ENCODE data around the gene USE1. TPM values are rescaled to one million over a fixed set of nuclear protein-coding genes. Genes with fewer than 3 reads are reported as not detected.

Gene USE1
- total and polyA plus RNA-seq, 9 of the 15 experiments (the other 6 are each of a cell fraction or from before 2014, with no cell fraction given): 17.3 to 52.4 (median 34.0) TPM

GRCh38 chr19:17215127-17215971, at the start of gene USE1 (continued):
- TF ChIP-seq ZNF592 (IDR thresholded peaks at IDR 0.05): no peak; the same call in 1 of the 2 replicates
- no peak for TF ChIP-seq GABPB2 (CRISPR knock-in tag; conservative IDR thresholded peaks at IDR 0.05)
- no peak for TF ChIP-seq KLF16 (IDR thresholded peaks at IDR 0.05)
- TF ChIP-seq RBM15 (IDR thresholded peaks at IDR 0.05; ENCODE audit: insufficient read depth, low read length): no peak
- TF ChIP-seq NUFIP1 (IDR thresholded peaks at IDR 0.05; ENCODE audit: partially characterized antibody): no peak
- peak; percentile 95 for TF ChIP-seq RBFOX2 (IDR thresholded peaks at IDR 0.05; ENCODE audit: low read depth, low read length)
- TF ChIP-seq LEF1 (IDR thresholded peaks at IDR 0.05): no peak
- TF ChIP-seq ZNF121 (CRISPR knock-in tag; conservative IDR thresholded peaks at IDR 0.05): no peak
- TF ChIP-seq ZNF253 (CRISPR knock-in tag; conservative IDR thresholded peaks at IDR 0.05): no peak
- TF ChIP-seq REST (IDR thresholded peaks at IDR 0.05; ENCODE audit: borderline replicate concordance): no peak
- 0 out of 2 replicates have a peak, but pooled peaks have one; percentile 46 for TF ChIP-seq REST (CRISPR knock-in tag; IDR thresholded peaks at IDR 0.05; ENCODE audit: low read depth)
- 0 out of 2 replicates have a peak, but pooled peaks have one; percentile 72 for TF ChIP-seq ZNF584 (CRISPR knock-in tag; IDR thresholded peaks at IDR 0.05; ENCODE audit: low read depth)
- TF ChIP-seq USF1 (CRISPR knock-in tag; IDR thresholded peaks at IDR 0.05): peak; percentile 38; the same call in 1 of the 2 replicates

Data from K562 (cell line).